ENCODE results near the gene TTLL1.

TTLL1 gene

GRCh38 chr22:42990131-42990838 is 98.9 kb downstream of the TTLL1 start:
- DNase-seq: no peak
